H1 (cell line): ENCODE measurements around the gene SGO2.

Experiments used
- ATF3 ChIP-seq: IDR thresholded peaks from 2 replicates; pipeline ENCODE4 v1.6.1; 2011; ENCODE audit warnings: low read depth, mild to moderate bottlenecking, low read length; ENCODE audit not compliant: insufficient read depth
- BCL11A ChIP-seq, 2 experiments: IDR thresholded peaks; one replicate each; pipeline ENCODE4 v1.6.1; 2011; ENCODE audit warnings: low read depth in 2 of 2, low read length in 2 of 2, mild to moderate bottlenecking in 2 of 2
- CEBPB ChIP-seq: IDR thresholded peaks from 2 replicates; pipeline ENCODE4 v1.6.1; 2012; ENCODE audit warnings: low read depth, low read length
- CHD2 ChIP-seq: IDR thresholded peaks from 2 replicates; pipeline ENCODE4 v1.6.1; 2012; ENCODE audit warnings: low read length, improper control_type of control experiment
- CTCF ChIP-seq, 3 experiments: IDR thresholded peaks; 1 replicate in 2 of 3; 2 replicates in 1 of 3; pipeline versions ENCODE4 v1.5.1 to v1.6.1; 2011; ENCODE audit warnings: low read length in 3 of 3, mild to moderate bottlenecking in 3 of 3, inconsistent platforms in 2 of 3, low read depth in 1 of 3, moderate library complexity in 1 of 3; ENCODE audit not compliant: insufficient read depth in 1 of 3; ENCODE audit errors: control extremely low read depth in 1 of 3
- EP300 ChIP-seq, 2 experiments: IDR thresholded peaks; 1 replicate in 1 of 2; 2 replicates in 1 of 2; pipeline ENCODE4 v1.6.1; 2011 to 2012; ENCODE audit warnings: low read depth in 2 of 2, low read length in 2 of 2, mild to moderate bottlenecking in 2 of 2, borderline replicate concordance in 1 of 2, inconsistent platforms in 1 of 2, moderate library complexity in 1 of 2
- EZH2 ChIP-seq: fragments of 200-600 bp; sonication (generic); IDR thresholded peaks from 2 replicates; pipeline ENCODE4 v1.7.1; 2012; ENCODE audit warnings: low read depth, mild to moderate bottlenecking, moderate library complexity, low read length, inconsistent platforms; ENCODE audit not compliant: severe bottlenecking
- HDAC2 ChIP-seq, 2 experiments: fragments of 300-600 bp in 1 of 2; sonication (generic) in 1 of 2; IDR thresholded peaks; 2 replicates each; pipeline ENCODE4 v1.6.1; 2011 to 2012; ENCODE audit warnings: low read depth in 2 of 2, low read length in 2 of 2, mild to moderate bottlenecking in 2 of 2, moderate library complexity in 2 of 2, borderline replicate concordance in 1 of 2, inconsistent platforms in 1 of 2
- KDM5A ChIP-seq: fragments of 200-600 bp; IDR thresholded peaks from 2 replicates; pipeline ENCODE4 v1.7.1; 2012; ENCODE audit warnings: mild to moderate bottlenecking, low read length, inconsistent platforms, mixed read lengths
- MAFK ChIP-seq: IDR thresholded peaks from 2 replicates; pipeline ENCODE4 v1.6.1; 2012; ENCODE audit warnings: low read depth, mild to moderate bottlenecking, improper control_type of control experiment, low read length
- POLR2A ChIP-seq, 2 experiments: IDR thresholded peaks; 1 replicate in 1 of 2; 2 replicates in 1 of 2; pipeline ENCODE4 v1.6.1; 2011; ENCODE audit warnings: low read depth in 2 of 2, low read length in 2 of 2, mild to moderate bottlenecking in 2 of 2; ENCODE audit errors: control extremely low read depth in 1 of 2
- POLR2AphosphoS5 ChIP-seq: IDR thresholded peaks from 2 replicates; pipeline ENCODE4 v1.6.1; 2011; ENCODE audit warnings: low read depth, low read length
- SIN3A ChIP-seq, 2 experiments: IDR thresholded peaks in 1 of 2; conservative IDR thresholded peaks in 1 of 2; 2 replicates each; pipeline ENCODE4 v1.6.1; 2011 to 2012; ENCODE audit warnings: low read length in 2 of 2, improper control_type of control experiment in 1 of 2, low read depth in 1 of 2, mild to moderate bottlenecking in 1 of 2
- SUZ12 ChIP-seq: fragments of 200-600 bp; sonication (generic); IDR thresholded peaks from 2 replicates; pipeline ENCODE4 v1.6.1; 2012; ENCODE audit warnings: mild to moderate bottlenecking, inconsistent platforms, low read length, moderate library complexity, mixed read lengths

GRCh38 chr2:200619279-200619678 is 93.3 kb downstream of the SGO2 start:
- TF ChIP-seq CTCF (IDR thresholded peaks at IDR 0.05; ENCODE audit: control extremely low read depth in 1 of 3, insufficient read depth in 1 of 3, low read depth in 1 of 3, low read length in 3 of 3) (no peak), MAFK (no peak), HDAC2 (IDR thresholded peaks at IDR 0.05; ENCODE audit: borderline replicate concordance in 1 of 2, low read depth in 2 of 2, low read length in 2 of 2) (no peak), KDM5A (no peak), EZH2 (no peak), POLR2A (IDR thresholded peaks at IDR 0.05; ENCODE audit: control extremely low read depth in 1 of 2, low read depth in 2 of 2, low read length in 2 of 2) (no peak), EP300 (IDR thresholded peaks at IDR 0.05; ENCODE audit: borderline replicate concordance in 1 of 2, low read depth in 2 of 2, low read length in 2 of 2) (no peak), BCL11A (IDR thresholded peaks at IDR 0.05; ENCODE audit: low read depth in 2 of 2, low read length in 2 of 2) (no peak), CHD2 (no peak), SUZ12 (no peak), SIN3A (conservative IDR thresholded peaks at IDR 0.05 in 1 of 2, IDR thresholded peaks at IDR 0.05 in 1 of 2; ENCODE audit: low read depth in 1 of 2, low read length in 2 of 2) (no peak), CEBPB (no peak), ATF3 (no peak), POLR2AphosphoS5 (no peak)
